Medulla oblongata (tissue), 1 donor: Measurements from ENCODE around the gene STK32A.
"Not testable (repeated sequence)": the region's sequence is repeated elsewhere in the genome, so short reads cannot be mapped to it uniquely, and the experiment has no call there.

Source experiments
- DNase-seq: peaks from one replicate; pipeline ENCODE4 v3.0.0-alpha.2; 2015; ENCODE audit errors: extremely low spot score

The STK32A gene

GRCh38 chr5:147234825-147235635 lies at the start of gene STK32A:
TSS of gene STK32A (plus strand) at chr5:147235026. CDS start at chr5:147239635, 4,609 bp downstream.
- DNase-seq: peak; percentile 49

GRCh38 chr5:147187099-147187540 lies 47.7 kb upstream of the STK32A start:
- DNase-seq: no peak

GRCh38 chr5:147188200-147189108 lies 46.4 kb upstream of the STK32A start:
- DNase-seq: peak; percentile 90

GRCh38 chr5:147189109-147189424 lies 45.8 kb upstream of the STK32A start:
- DNase-seq: no peak

GRCh38 chr5:147190331-147190730 lies 44.5 kb upstream of the STK32A start:
- DNase-seq: peak; percentile 53

DNA sequence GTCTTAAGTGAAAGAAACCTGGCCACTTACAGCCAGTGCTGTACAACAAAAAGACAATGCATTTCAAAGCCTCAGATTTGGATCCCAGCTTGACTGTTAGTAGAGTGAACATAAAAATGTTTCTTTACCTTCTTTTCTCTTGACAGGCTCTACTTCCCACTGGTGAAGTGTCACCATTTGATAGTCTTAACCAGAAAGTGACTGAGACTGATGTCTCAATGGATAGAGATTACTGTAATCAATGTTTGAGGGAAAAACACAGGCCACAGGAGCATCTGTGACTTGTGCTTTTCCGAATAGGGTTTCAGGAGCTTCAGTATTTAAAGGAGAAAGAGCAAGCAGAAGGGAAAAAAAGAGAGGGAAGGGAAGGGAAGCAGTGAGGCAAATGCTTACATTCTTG lies 41.7 kb upstream of the STK32A start:
- DNase-seq: no peak

GRCh38 chr5:147200004-147200403 lies 34.8 kb upstream of the STK32A start:
- no peak for DNase-seq

- no peak for DNase-seq
Observed at GRCh38 chr5:147203213-147203612, 31.6 kb upstream of the STK32A start.

GRCh38 chr5:147204576-147204975 lies 30.2 kb upstream of the STK32A start:
- no peak for DNase-seq

- DNase-seq: peak; percentile 97
Observed at GRCh38 chr5:147208134-147208533, 26.7 kb upstream of the STK32A start.

DNA sequence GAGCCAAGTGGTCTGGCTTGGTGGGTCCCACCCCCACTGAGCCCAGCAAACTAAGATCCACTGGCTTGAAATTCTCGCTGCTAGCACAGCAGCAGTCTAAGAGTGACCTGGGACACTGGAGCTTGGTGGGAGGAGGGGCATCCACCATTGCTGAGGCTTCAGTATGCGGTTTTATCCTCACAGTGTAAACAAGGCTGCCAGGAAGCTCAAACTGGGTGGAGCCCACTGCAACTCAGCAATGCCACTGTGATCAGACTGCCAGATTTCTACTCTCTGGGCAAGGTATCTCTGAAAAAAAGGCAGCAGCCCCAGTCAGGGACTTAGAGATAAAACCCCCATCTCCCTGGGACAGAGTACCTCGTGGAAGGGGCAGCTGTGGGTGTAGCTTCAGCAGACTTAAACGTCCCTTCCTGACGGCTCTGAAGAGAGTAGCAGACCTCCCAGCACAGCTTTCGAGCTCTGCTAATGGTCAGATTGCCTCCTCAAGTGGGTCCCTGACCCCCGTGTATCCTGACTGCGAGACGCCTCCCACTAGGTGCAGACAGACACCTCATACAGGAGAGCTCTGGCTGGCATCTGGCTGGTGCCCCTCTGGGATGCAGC lies 18.2 kb upstream of the STK32A start:
- DNase-seq: no peak

- DNase-seq: no peak
Observed at GRCh38 chr5:147223343-147223742, 11.5 kb upstream of the STK32A start.

DNA sequence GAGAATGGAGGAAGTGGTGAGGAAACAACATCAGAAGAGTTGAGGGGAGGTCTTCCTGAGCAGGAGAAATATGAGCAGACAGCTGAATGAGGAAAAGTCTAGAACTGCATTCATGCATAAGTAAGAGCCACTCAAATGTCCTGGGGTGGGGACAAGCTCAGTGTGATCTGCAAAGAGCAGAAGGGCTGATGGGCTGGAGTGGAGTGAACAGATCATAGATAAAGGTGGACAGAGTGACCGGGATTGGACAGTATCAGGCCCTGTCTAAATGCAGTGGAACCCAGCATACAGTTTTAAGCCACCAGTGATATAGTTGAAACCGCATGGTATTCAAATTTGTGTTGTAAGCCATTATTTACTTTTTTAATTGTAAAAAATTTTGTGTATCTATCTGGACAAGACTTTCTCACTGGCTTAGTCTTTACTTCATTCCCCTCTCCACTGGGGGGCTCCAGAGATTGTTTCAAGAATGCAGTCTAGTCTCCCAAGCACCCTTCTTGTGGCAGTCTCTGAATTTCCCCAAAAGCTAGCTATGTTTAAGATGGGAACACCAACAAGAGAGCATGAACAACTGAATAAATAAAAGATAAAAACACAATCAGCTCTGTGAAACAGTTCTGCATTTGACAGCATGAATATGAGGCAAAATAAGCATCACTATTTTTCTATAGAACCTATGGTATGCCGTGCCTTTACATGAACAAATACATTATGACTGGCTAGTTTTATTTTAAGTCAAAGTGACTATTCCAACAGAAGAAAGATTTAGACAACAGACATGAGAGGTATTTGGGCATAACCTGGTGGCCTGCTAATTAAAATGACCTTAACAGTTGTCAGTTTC lies 10.7 kb upstream of the STK32A start:
- DNase-seq: peak; percentile 81

DNA sequence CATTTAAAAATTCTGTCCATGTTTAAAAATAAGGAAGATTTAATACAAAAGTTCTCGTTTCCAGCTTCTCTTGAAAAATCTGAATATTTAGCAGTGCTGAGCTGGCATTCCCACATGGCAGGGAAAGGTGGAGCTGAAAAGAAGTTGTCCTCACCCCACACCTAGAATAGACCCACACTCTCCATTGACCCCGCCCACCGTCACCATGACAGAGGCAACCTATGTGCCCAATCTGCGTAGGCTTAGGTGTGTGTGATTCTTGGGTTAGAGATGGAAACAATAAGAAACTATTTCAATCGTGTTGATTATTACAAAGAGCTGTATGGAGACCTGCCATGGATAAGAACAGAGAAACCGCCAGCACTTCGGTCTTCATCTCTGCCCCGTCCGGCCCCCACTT lies 8.9 kb upstream of the STK32A start:
- DNase-seq: no peak

- no peak for DNase-seq
Observed at GRCh38 chr5:147226512-147226911, 8.3 kb upstream of the STK32A start.

- no peak for DNase-seq
Observed at GRCh38 chr5:147234239-147234824, 494 bp upstream of the STK32A start.

GRCh38 chr5:147240266-147240985 lies 5.6 kb downstream of the STK32A start:
- DNase-seq: no peak

GRCh38 chr5:147243238-147243637 lies 8.4 kb downstream of the STK32A start:
- not testable (repeated sequence) for DNase-seq

- DNase-seq: peak; percentile 46
Observed at GRCh38 chr5:147245381-147246165, 10.7 kb downstream of the STK32A start.

DNA sequence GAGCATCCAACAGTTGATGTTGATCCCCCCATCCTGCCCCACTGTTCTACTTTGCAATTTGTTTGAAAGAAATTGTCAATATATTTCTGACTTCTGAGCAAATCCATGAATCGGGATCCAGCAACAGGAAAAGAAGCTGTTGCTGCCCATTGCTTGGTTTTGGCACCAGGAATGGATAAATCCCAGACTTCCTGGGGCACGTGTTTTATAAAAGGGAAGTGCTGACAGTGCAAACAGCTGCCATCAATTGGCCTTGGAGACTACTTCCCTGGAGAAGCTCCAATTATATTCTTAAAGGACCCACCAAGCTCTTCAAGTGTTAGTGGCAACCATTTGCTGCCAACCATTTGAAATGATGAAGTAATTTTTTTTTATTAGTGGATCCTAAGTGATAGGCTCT lies 13.7 kb downstream of the STK32A start:
- no peak for DNase-seq
